ENCODE data around the gene ANKRD34C. TPM values are rescaled to one million over a fixed set of nuclear protein-coding genes. Genes with fewer than 3 reads are reported as not detected.

ANKRD34C gene
- total RNA-seq, 1 donor from 2014 or later, result not detected

GRCh38 chr15:79299126-79299840, 16.8 kb downstream of the ANKRD34C start:
- H3K4me3 ChIP-seq, result no peak overlapping the region
- peaks cover 6% of the 10 kb centered on the region for H3K27me3 Mint-ChIP-seq (ENCODE audit: insufficient read depth, low read depth)

GRCh38 chr15:79299841-79300235, 17.3 kb downstream of the ANKRD34C start:
- Mint-ChIP-seq H3K36me3 (no peaks in the 10 kb centered on the region), H3K4me3 (no peak overlapping the region)
- H3K27me3 ChIP-seq, result peaks cover 87% of the 10 kb centered on the region

More at GRCh38 chr15:79299126-79299840, 16.8 kb downstream of the ANKRD34C start:
- Histone ChIP-seq H2AFZ (replicated peaks) (no peak overlapping the region), H3K27me3 (peaks cover 86% of the 10 kb centered on the region), H3K27ac (no peak overlapping the region), H3K4me1 (no peaks in the 10 kb centered on the region), H4K20me1 (ENCODE audit: low read depth) (no peaks in the 10 kb centered on the region), H3K36me3 (no peaks in the 10 kb centered on the region), H3K4me2 (no peak overlapping the region), H3K9me3 (ENCODE audit: low read depth) (no peaks in the 10 kb centered on the region), H3F3A (ENCODE audit: low read depth) (no peaks in the 10 kb centered on the region), H3K79me2 (ENCODE audit: low read depth) (no peaks in the 10 kb centered on the region), H3K9ac (no peak overlapping the region)
- H3K4me3 Mint-ChIP-seq, result no peak overlapping the region
- H3K4me1 Mint-ChIP-seq, result peaks cover 6% of the 10 kb centered on the region
- H3K9me3 Mint-ChIP-seq, result no peaks in the 10 kb centered on the region
- no peak for DNase-seq (ENCODE audit: low spot score)
- H3K36me3 Mint-ChIP-seq, result no peaks in the 10 kb centered on the region
- H3K27ac Mint-ChIP-seq, result no peak overlapping the region
- TF ChIP-seq EZH2 (IDR thresholded peaks at IDR 0.05) (no peak), EZH2phosphoT487 (IDR thresholded peaks at IDR 0.05) (no peak), CTCF (IDR thresholded peaks at IDR 0.05) (no peak)

GRCh38 chr15:79307251-79307650, 24.7 kb downstream of the ANKRD34C start:
- H3K9ac ChIP-seq, result no peak overlapping the region
- no peak overlapping the region for H3K4me3 ChIP-seq
- no peaks in the 10 kb centered on the region for H4K20me1 ChIP-seq (ENCODE audit: low read depth)
- Mint-ChIP-seq H3K27ac (no peak overlapping the region), H3K4me1 (peaks cover 7% of the 10 kb centered on the region), H3K27me3 (ENCODE audit: insufficient read depth, low read depth) (peaks cover 24% of the 10 kb centered on the region), H3K4me3 (no peak overlapping the region), H3K36me3 (no peaks in the 10 kb centered on the region), H3K9me3 (no peaks in the 10 kb centered on the region)
- TF ChIP-seq CTCF (IDR thresholded peaks at IDR 0.05), result no peak
- TF ChIP-seq EZH2phosphoT487 (IDR thresholded peaks at IDR 0.05), result no peak
- no peak for TF ChIP-seq EZH2 (IDR thresholded peaks at IDR 0.05)
- peaks cover 7% of the 10 kb centered on the region for H3F3A ChIP-seq (ENCODE audit: low read depth)
- DNase-seq (ENCODE audit: low spot score), result no peak
- H3K4me1 ChIP-seq, result peaks cover 7% of the 10 kb centered on the region
- no peaks in the 10 kb centered on the region for H3K36me3 ChIP-seq
- no peaks in the 10 kb centered on the region for H3K9me3 ChIP-seq (ENCODE audit: low read depth)
- H2AFZ ChIP-seq (replicated peaks), result no peak overlapping the region
- H3K4me2 ChIP-seq, result no peak overlapping the region
- peaks cover 9% of the 10 kb centered on the region for H3K79me2 ChIP-seq (ENCODE audit: low read depth)
- no peak overlapping the region for H3K27ac ChIP-seq
- peaks cover 85% of the 10 kb centered on the region for H3K27me3 ChIP-seq

More at GRCh38 chr15:79299841-79300235, 17.3 kb downstream of the ANKRD34C start:
- Mint-ChIP-seq H3K27ac (no peak overlapping the region), H3K4me1 (peaks cover 6% of the 10 kb centered on the region), H3K27me3 (ENCODE audit: insufficient read depth, low read depth) (peaks cover 10% of the 10 kb centered on the region), H3K9me3 (no peaks in the 10 kb centered on the region)
- Histone ChIP-seq H3K27ac (no peak overlapping the region), H3K9me3 (ENCODE audit: low read depth) (no peaks in the 10 kb centered on the region), H3K4me2 (no peak overlapping the region), H3K36me3 (no peaks in the 10 kb centered on the region), H3K9ac (no peak overlapping the region), H3K79me2 (ENCODE audit: low read depth) (no peaks in the 10 kb centered on the region), H3K4me3 (no peak overlapping the region), H2AFZ (replicated peaks) (no peak overlapping the region), H3K4me1 (no peaks in the 10 kb centered on the region), H3F3A (ENCODE audit: low read depth) (no peaks in the 10 kb centered on the region), H4K20me1 (ENCODE audit: low read depth) (no peaks in the 10 kb centered on the region)
- no peak for TF ChIP-seq CTCF (IDR thresholded peaks at IDR 0.05)
- no peak for TF ChIP-seq EZH2phosphoT487 (IDR thresholded peaks at IDR 0.05)
- no peak for TF ChIP-seq EZH2 (IDR thresholded peaks at IDR 0.05)
- no peak for DNase-seq (ENCODE audit: low spot score)
